ENCODE results near the gene TNS4. TPM values are rescaled to one million over a fixed set of nuclear protein-coding genes. Genes with fewer than 3 reads are reported as not detected.

The TNS4 gene
- total RNA-seq, 4 donors from 2014 or later: 730 to 1,745 (median 1,078) TPM

DNA sequence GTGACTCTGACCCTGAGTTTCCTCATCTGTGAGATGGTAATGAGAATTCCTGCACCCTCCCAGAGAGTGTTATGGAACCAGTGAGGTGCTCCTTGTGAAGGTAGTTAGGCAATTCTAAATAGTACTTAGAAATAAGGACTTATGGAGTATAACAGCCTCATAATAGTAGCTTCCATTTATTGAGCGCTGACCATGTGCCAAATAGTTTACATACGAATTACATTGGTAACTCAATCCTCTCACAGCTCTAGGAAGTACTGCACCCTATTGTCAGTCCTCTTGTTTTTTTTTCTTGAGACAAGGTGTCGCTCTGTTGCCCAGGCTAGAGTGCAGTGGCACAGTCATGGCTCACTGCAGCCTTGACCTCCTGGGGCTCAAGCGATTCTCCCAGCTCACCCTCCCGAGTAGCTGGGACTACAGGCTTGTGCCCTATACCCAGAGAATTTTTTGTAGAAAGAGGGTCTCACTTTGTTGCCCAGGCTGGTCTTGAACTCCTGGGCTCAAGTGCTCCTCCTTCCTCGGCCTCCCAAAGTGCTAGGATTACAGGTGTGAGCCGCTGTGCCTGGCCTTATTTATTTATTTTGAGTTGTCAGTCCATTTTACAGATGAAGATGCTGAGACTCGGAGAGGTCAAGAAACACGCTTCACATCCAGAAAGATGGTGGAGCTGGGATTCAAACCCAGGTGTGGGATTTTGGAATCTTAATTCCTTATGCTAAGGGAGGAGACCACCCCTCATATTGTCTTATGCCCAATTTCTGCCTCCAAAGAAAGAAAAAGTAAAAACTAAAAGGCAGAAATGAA, 2.9 kb downstream of the TNS4 start:
- no peak for DNase-seq (ENCODE audit: low spot score in 2 of 2)
- TF ChIP-seq EP300 (IDR thresholded peaks at IDR 0.05): no peak
- TF ChIP-seq POLR2A (IDR thresholded peaks at IDR 0.05): no peak
- TF ChIP-seq POLR2AphosphoS5 (IDR thresholded peaks at IDR 0.05): no peak
- TF ChIP-seq, protein P1, sequence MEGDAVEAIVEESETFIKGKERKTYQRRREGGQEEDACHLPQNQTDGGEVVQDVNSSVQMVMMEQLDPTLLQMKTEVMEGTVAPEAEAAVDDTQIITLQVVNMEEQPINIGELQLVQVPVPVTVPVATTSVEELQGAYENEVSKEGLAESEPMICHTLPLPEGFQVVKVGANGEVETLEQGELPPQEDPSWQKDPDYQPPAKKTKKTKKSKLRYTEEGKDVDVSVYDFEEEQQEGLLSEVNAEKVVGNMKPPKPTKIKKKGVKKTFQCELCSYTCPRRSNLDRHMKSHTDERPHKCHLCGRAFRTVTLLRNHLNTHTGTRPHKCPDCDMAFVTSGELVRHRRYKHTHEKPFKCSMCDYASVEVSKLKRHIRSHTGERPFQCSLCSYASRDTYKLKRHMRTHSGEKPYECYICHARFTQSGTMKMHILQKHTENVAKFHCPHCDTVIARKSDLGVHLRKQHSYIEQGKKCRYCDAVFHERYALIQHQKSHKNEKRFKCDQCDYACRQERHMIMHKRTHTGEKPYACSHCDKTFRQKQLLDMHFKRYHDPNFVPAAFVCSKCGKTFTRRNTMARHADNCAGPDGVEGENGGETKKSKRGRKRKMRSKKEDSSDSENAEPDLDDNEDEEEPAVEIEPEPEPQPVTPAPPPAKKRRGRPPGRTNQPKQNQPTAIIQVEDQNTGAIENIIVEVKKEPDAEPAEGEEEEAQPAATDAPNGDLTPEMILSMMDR (IDR thresholded peaks at IDR 0.05): no peak
- H3K4me1 ChIP-seq: peaks cover 61% of the 10 kb centered on the region
- H3K9me3 ChIP-seq: no peaks in the 10 kb centered on the region
- peak overlapping the region; percentile 91 for H3K27ac ChIP-seq
- peak overlapping the region; percentile 59 for H3K4me3 ChIP-seq
- H3K27me3 ChIP-seq: no peaks in the 10 kb centered on the region
- H3K36me3 ChIP-seq: peaks cover 13% of the 10 kb centered on the region
- WGBS: 53% methylated on average over 9 of the region's 9 CpGs

- peaks cover 68% of the 10 kb centered on the region for H3K4me1 ChIP-seq
- WGBS: 42% methylated on average over 2 of the region's 2 CpGs
- H3K36me3 ChIP-seq: peaks cover 13% of the 10 kb centered on the region
- no peak for TF ChIP-seq POLR2A (IDR thresholded peaks at IDR 0.05)
- TF ChIP-seq POLR2AphosphoS5 (IDR thresholded peaks at IDR 0.05): no peak
- TF ChIP-seq, protein P1 (IDR thresholded peaks at IDR 0.05): no peak
- TF ChIP-seq EP300 (IDR thresholded peaks at IDR 0.05): no peak
- H3K4me3 ChIP-seq: peak overlapping the region; percentile 59
- no peaks in the 10 kb centered on the region for H3K9me3 ChIP-seq
- H3K27ac ChIP-seq: peak overlapping the region; percentile 91
- no peak for DNase-seq (ENCODE audit: low spot score in 2 of 2)
- H3K27me3 ChIP-seq: no peaks in the 10 kb centered on the region
Observed at GRCh38 chr17:40497695-40498094, 3.7 kb downstream of the TNS4 start.

DNA sequence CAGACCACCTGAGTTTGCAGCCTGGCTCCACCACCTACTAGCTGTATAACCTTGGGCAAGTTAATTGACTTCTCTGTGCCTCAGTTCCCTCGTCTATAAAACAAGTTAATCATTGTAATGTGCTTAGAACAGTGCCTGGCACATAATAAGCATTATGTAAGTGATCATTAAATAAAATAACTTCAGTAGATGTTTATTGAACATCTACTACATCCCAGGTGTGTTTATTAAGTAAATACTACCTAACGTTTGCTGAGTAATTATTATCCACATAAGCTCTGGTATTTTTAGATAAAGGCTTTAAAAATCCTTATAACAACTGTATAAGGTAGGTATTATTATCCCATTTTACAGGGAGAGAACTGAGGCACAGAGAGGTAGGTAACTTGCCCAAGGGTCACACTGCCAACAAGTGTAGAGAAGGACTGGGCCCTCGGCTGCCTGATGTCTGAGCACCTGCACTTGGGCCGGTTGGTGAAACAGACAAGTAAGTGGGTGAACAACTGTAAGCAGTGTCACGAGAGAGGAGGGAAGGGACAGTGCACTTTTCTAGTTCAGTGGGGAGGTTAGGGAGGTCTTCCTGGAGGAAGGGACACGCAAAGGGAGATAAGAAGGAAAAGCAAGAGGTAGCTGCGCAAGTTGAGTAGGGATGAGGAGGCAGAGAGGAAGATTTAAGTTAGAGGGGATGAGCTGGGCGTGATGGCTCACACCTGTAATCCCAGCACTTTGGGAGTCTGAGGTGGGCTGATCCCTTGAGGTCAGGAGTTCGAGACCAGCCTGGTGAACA, 4.6 kb downstream of the TNS4 start:
- Histone ChIP-seq H3K27ac (peak overlapping the region; percentile 91), H3K4me1 (peaks cover 73% of the 10 kb centered on the region), H3K9me3 (no peaks in the 10 kb centered on the region), H3K36me3 (peaks cover 13% of the 10 kb centered on the region), H3K4me3 (peak overlapping the region; percentile 59), H3K27me3 (no peaks in the 10 kb centered on the region)
- no peak for DNase-seq (ENCODE audit: low spot score in 2 of 2)
- 56% methylated on average over 8 of the region's 9 CpGs for WGBS
- TF ChIP-seq EP300 (IDR thresholded peaks at IDR 0.05) (no peak), POLR2A (IDR thresholded peaks at IDR 0.05) (no peak), POLR2AphosphoS5 (IDR thresholded peaks at IDR 0.05) (no peak)
- TF ChIP-seq, protein P1 (IDR thresholded peaks at IDR 0.05): no peak

DNA sequence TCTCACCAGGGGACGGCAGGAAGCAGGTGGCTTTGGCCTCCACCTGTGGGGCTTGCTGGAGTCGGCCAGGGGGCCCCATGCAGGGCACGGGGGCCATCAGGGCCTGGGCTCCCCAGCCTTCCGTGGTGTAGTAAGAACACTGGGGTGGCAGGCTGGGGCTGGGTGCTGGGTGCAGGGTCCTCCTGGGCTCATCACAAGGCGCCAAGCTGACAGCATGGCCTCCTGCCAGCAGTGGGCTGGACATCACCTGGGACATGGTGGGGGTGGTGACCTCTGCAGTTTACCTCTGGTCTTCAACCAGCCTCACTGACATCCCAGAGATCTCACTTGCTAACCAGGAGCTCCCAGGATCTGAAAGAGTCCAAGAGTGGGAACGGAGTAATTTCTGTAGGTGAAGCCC, 5.3 kb downstream of the TNS4 start:
- Histone ChIP-seq H3K27me3 (no peaks in the 10 kb centered on the region), H3K36me3 (peaks cover 13% of the 10 kb centered on the region), H3K4me1 (peaks cover 77% of the 10 kb centered on the region), H3K4me3 (peak overlapping the region; percentile 59), H3K9me3 (no peaks in the 10 kb centered on the region), H3K27ac (no peak overlapping the region)
- no peak for DNase-seq (ENCODE audit: low spot score in 2 of 2)
- no peak for TF ChIP-seq POLR2A (IDR thresholded peaks at IDR 0.05)
- TF ChIP-seq EP300 (IDR thresholded peaks at IDR 0.05): no peak
- TF ChIP-seq POLR2AphosphoS5 (IDR thresholded peaks at IDR 0.05): no peak
- TF ChIP-seq, protein P1 (IDR thresholded peaks at IDR 0.05): no peak
- WGBS: 50% methylated on average over 3 of the region's 6 CpGs

DNA sequence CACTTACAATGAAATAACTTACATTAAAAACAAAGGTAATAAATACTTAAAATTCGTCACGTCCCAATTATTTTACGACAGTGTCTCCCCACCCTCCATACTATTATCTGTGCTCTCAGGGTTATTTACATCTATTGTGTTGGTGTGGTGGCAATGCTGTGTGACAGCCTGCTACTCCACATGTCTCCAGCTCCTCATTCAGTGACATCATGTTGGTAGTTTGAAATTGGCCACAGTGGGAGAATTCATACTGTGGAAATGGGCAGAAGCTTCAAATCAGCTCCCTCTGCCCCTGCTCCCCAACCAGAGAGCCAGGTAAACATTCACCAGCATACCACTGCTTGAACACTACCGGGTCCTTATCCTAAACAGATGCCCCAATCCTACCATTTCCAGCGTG, 6.3 kb downstream of the TNS4 start:
- H3K27me3 ChIP-seq: no peaks in the 10 kb centered on the region
- H3K4me1 ChIP-seq: peaks cover 83% of the 10 kb centered on the region
- H3K4me3 ChIP-seq: peak overlapping the region; percentile 59
- no peak overlapping the region for H3K27ac ChIP-seq
- TF ChIP-seq EP300 (IDR thresholded peaks at IDR 0.05) (no peak), POLR2A (IDR thresholded peaks at IDR 0.05) (no peak), POLR2AphosphoS5 (IDR thresholded peaks at IDR 0.05) (no peak)
- TF ChIP-seq, protein P1 (IDR thresholded peaks at IDR 0.05): no peak
- DNase-seq (ENCODE audit: low spot score in 2 of 2): no peak
- H3K36me3 ChIP-seq: peaks cover 13% of the 10 kb centered on the region
- H3K9me3 ChIP-seq: no peaks in the 10 kb centered on the region
- WGBS: 50% methylated on average over 5 of the region's 5 CpGs

Data from suprapubic skin (tissue), 4 donors.